Measurements from ENCODE around the gene DNAJA3.
A peak's percentile ranks its signal among the peaks of the same experiment; 100 is the strongest.

Gene DNAJA3

DNA sequence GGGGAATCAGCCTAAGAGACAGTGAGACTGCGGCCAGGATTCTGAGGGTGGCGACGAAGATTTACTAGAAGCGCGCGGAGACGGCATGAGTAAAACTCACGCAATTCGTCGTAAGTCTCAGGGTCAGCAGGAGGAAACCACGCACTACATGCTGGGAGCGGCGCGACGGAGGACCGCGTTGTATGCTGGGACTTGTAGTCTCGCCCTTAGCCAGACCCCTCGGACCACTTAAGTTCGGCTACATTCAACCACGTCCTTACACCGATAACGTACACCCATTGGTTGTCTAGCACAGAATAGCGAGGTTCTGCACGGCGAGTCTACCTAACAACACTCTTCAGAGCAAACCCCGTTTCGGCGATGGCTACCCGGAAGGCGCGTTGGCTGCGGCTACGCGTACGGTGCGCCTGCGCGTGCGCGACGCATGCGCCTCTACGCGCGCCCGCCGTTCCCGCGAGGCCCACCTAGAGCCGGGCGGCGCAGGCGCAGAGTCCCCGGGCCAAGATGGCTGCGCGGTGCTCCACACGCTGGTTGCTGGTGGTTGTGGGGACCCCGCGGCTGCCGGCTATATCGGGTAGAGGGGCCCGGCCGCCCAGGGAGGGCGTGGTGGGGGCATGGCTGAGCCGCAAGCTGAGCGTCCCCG, at the start of gene DNAJA3:
Gene DNAJA3, plus strand, starts transcription at position 491 of the 643 bp plus-strand sequence. Its CDS starts 14 bp downstream, at position 505.
- peak; percentile 47 for DNase-seq

GRCh38 chr16:4376126-4376892, 49.4 kb upstream of the DNAJA3 start:
- DNase-seq: no peak

- no peak for DNase-seq
These were observed 48.6 kb upstream of the DNAJA3 start for GRCh38 chr16:4376893-4377572.

DNA sequence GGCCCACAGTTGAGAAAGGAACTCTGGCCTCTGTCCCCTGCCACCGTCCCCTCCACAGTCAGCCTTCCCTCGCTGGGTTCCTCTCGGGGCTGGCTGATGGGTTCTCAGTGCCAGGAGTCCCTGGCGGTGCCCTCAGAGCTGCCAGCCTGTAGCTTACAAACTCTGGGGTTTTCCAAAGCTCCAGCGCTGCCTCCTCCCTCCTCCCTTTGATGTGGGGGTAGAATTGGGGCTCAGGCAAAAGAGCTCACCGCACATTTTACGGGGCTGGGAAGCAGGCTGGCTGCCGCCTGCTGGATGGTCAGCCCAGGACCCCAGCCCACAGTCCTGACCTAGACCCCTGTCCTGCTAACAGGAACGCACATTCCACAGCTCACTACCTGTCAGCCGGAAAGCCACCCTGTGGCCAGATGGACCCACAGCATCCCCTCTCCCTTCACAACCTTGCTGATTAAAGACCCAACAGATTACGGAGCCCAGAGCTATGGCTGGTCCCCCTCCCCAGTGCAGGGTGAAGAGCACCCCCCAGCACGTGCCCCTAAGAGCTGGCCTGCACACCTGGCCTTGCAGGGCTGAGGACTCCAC, 48.0 kb upstream of the DNAJA3 start:
- no peak for DNase-seq

- no peak for DNase-seq
These were observed 47.5 kb upstream of the DNAJA3 start for GRCh38 chr16:4378161-4378666.

DNA sequence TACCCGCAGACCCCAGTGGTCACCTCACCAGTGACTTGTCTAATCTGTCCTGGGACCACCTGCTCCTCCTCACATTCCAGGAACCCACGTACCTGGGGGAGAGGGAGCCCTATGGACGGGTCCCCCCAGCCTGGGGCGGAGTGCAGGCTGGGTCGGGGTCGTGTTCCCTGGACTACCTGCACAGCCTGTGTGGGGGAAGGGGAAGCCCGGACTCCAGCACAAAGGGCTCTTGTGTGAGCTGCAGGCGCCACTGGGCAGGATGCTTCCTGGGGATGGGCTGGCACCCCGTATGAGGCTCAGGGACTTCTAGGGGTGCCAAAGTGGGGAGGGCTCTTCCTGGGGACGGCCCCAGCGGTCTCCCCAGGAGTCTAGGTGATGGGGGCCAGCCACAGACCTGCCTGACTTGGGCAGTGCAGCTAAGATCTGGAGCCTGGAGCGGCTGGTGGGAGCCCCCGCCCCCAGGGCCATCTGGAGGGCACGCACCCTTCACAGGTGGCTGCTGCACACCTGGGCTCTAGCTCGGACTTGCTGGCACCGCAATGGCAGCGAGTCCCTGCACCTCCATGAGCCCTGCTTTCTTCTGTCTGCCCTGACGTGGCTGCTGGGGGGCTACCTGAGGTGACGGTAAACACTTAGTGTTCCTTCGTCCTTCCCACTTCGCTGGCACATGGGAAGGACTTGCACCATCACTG, 46.5 kb upstream of the DNAJA3 start:
- DNase-seq: no peak

DNA sequence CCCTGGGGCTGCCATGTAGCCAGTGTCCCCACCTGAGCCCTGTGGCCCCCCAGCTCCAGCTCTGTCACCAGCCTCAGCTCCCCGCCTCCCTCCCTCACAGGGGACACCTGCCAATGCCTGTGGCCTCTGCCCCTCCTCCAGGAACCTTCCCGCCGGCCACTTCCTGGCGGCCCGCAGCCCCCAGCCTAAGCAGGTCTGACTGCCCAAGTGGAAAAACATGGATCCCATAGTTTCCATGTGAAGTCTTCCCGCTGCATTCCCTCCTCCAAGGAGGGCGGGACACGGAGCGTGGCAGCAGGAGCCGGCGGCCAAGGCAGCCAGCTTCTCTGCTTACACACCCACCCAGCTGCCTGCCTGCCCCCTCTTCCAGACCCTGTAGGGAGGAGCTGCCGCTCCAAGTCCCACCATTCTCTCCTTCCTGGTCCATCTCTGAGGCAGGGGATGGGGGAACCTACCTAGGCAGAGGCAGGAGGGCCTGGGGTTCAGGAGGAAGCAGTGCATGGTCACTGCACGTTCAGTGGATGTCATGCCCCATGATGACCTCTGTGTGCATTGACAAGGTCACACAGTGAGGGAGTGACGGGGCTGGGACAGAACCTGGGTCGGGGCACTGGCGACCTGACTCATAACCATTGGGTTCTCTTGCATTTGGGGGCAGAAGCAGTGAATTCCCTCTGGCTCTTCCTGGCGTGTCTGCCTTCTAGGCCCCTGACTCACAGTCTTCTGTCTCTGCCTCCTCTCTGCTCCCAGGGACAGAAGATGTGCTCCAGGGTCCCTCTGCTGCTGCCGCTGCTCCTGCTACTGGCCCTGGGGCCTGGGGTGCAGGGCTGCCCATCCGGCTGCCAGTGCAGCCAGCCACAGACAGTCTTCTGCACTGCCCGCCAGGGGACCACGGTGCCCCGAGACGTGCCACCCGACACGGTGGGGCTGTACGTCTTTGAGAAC, 45.3 kb upstream of the DNAJA3 start:
- no peak for DNase-seq

DNA sequence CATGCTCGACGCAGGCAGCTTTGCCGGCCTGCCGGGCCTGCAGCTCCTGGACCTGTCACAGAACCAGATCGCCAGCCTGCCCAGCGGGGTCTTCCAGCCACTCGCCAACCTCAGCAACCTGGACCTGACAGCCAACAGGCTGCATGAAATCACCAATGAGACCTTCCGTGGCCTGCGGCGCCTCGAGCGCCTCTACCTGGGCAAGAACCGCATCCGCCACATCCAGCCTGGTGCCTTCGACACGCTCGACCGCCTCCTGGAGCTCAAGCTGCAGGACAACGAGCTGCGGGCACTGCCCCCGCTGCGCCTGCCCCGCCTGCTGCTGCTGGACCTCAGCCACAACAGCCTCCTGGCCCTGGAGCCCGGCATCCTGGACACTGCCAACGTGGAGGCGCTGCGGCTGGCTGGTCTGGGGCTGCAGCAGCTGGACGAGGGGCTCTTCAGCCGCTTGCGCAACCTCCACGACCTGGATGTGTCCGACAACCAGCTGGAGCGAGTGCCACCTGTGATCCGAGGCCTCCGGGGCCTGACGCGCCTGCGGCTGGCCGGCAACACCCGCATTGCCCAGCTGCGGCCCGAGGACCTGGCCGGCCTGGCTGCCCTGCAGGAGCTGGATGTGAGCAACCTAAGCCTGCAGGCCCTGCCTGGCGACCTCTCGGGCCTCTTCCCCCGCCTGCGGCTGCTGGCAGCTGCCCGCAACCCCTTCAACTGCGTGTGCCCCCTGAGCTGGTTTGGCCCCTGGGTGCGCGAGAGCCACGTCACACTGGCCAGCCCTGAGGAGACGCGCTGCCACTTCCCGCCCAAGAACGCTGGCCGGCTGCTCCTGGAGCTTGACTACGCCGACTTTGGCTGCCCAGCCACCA, 44.4 kb upstream of the DNAJA3 start:
- no peak for DNase-seq

DNA sequence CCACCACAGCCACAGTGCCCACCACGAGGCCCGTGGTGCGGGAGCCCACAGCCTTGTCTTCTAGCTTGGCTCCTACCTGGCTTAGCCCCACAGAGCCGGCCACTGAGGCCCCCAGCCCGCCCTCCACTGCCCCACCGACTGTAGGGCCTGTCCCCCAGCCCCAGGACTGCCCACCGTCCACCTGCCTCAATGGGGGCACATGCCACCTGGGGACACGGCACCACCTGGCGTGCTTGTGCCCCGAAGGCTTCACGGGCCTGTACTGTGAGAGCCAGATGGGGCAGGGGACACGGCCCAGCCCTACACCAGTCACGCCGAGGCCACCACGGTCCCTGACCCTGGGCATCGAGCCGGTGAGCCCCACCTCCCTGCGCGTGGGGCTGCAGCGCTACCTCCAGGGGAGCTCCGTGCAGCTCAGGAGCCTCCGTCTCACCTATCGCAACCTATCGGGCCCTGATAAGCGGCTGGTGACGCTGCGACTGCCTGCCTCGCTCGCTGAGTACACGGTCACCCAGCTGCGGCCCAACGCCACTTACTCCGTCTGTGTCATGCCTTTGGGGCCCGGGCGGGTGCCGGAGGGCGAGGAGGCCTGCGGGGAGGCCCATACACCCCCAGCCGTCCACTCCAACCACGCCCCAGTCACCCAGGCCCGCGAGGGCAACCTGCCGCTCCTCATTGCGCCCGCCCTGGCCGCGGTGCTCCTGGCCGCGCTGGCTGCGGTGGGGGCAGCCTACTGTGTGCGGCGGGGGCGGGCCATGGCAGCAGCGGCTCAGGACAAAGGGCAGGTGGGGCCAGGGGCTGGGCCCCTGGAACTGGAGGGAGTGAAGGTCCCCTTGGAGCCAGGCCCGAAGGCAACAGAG, 43.5 kb upstream of the DNAJA3 start:
- no peak for DNase-seq

- DNase-seq: no peak
These were observed 42.8 kb upstream of the DNAJA3 start for GRCh38 chr16:4382795-4383357.

- no peak for DNase-seq
These were observed 41.9 kb upstream of the DNAJA3 start for GRCh38 chr16:4383591-4384444.

DNA sequence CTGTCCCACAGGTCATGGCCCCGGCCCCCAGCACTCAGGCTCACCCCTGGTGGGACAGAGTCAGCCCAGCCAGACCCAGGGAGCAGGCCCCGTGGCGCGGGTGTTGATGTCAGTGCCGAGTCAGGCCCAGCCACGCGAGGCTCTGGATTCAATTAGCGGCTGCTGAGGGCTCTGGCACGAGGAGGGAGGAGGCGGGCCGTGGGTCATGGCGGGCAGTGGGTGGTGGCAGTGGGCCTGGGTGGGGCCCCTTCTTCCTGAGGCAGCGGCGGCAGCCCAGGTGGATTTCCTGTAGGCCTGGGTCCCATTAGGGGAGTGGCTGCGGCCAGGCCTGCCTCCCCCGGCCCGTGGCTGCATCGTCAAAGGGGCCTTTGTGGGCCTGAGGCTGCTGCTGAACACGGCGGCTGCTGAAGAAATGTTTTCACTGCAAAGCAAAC, 41.1 kb upstream of the DNAJA3 start:
- no peak for DNase-seq

GRCh38 chr16:4385066-4385788, 40.4 kb upstream of the DNAJA3 start:
- no peak for DNase-seq

DNA sequence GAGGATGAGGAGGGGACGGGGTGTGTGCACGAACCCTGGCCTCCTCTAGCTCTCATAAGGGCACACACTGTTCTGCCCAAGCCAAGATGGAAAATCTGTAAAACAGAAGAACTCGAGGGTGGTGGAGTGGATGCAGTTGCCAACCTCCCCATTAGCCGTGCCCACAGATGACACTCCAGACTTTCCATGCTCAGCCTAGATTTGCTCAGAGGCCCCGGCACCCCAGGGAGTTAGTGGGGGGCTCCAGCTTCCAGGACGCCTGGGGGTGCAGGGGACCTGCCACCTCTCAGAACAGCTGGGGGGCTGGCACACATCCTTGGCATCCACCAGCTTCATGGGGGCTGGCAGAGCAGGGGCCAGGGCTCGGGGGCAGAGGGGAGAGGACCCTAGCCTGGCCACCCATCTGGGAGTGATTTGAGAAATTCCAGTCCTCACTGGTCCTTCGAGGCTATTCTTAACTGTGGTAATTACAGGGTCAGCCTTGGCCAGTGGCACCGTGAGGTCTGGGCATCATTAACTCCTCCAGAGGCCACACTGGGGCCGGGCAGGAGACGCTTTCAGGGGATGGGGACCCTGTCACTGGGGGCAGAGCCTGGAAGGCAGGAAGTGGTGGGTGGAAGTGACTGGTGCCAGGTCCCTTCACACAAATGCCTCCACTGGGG, 39.7 kb upstream of the DNAJA3 start:
- DNase-seq: no peak

DNA sequence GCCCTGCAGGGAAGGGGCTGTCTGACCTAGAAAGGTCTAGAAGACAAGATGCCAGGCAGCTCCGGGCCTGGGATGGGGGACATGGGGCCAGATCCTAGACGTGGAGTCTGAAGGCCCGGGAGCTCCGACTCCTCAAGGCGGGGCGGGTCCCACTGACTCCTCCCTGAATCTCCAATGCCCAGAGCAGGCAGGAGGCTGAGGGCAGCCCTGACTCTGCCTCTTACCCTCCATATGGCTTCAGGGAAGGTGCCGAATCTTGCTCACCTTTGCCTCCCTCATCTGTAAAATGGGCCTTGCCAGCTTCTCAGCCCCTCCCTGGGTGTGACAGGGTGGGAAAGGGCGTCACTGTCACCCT, 39.2 kb upstream of the DNAJA3 start:
- no peak for DNase-seq

DNA sequence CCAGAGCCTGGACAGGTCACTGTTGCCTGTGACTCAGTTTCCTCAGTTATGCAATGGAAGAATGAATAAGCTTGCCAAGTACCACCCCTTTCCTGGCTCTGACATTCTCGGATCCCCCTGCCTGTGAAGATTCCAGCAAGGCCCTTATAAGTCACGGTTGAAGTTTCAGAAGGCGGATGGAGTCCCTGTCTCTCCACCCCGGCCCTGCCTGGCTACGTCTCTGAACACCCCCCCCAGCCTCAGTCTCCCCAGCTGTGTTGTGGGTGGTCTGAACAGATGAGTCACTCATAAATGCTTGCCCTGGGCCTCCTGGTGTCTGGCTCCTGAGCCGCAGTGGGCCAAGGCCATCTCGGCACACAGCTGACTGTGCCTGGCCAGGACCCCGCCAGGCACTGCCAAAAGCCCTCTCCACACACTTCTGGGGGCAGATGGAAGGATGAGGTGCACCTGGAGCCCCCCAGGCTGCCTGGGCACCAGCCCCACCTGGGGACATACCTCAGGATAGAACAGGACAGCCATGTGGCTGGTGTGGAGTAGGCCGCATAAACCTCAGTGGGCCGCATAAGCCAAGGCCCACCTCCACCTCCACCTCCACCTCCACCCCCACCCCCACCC, 38.6 kb upstream of the DNAJA3 start:
- DNase-seq: no peak

GRCh38 chr16:4387781-4388180, 37.9 kb upstream of the DNAJA3 start:
- DNase-seq: no peak

All from NCI-H187 treated with DMSO at 0.1 percent for 48 hours (cell line).